CD4-positive, alpha-beta T cell treated with Interleukin-1 beta for 1 hour (primary cell): ENCODE measurements around the gene CNTD1.
"Not testable (repeated sequence)": the region's sequence is repeated elsewhere in the genome, so short reads cannot be mapped to it uniquely, and the experiment has no call there.

Experiments
- DNase-seq, 2 donors: peaks; one replicate each; pipeline ENCODE4 v3.0.0-alpha.2; 2020 to 2022

The CNTD1 gene

GRCh38 chr17:42846594-42847280 is 48.1 kb downstream of the CNTD1 start:
- DNase-seq = no peak

GRCh38 chr17:42848093-42848492 is 49.4 kb downstream of the CNTD1 start:
- no peak for DNase-seq

DNA sequence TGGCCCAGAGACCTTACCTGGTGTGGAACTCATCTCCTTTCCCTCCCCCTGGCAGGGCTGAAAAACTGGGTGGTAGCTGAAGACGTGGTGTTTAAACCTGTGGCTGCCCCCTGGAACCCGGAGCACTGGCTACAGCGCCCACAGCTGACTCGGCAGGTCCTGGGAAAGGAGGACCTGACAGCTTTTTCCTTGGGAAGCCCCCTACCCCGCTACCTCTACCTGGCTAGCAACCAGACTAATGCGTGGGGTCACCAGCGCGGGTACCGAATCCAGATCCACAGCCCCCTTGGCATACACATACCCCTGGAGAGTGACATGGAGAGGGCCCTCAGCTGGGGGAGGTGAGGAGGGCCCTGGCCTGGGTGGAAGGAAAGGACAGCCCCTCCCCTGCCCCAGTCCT is 50.4 kb downstream of the CNTD1 start:
- DNase-seq = no peak

DNA sequence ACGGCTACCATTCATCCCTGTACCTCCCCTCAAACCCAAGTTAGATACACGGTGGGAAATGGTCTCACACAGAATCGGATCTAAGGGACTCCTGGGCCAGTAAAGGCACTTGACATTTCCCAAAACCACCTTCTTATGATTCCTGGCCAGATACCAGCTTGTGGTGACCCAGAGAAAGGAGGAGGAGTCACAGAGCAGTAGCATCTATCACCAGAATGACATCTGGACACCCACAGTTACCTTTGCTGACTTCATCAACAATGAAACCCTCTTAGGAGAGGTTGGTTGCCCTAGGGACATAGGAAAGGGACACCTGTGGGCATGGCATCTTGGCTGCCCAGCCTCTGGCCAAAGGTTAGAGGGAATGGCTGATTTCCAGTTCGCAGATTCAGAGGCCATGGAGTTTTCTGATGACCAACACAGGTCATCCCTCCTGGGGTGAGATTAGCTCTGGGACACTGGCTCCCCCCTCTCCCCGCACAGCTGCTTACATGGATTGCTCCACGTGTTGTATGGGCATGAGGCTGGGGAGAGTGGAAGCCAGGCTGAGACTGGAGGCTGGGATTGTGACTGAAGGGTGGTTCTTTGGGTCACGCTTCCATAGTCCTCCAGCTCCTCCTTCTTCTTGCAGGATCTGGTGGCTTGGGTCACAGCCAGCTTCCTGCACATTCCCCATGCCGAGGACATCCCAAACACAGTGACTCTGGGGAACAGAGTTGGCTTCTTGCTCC is 51.0 kb downstream of the CNTD1 start:
- no peak for DNase-seq

GRCh38 chr17:42850954-42851353 is 52.3 kb downstream of the CNTD1 start, which contains the start of gene AOC3:
AOC3 (plus strand) TSS chr17:42851199; CDS start chr17:42851344, 145 bp downstream.
- DNase-seq = no peak

GRCh38 chr17:42851371-42852240 is 52.9 kb downstream of the CNTD1 start:
- DNase-seq = not testable (repeated sequence)

GRCh38 chr17:42852351-42852750 is 53.7 kb downstream of the CNTD1 start:
- DNase-seq = no peak

- no peak for DNase-seq
These were observed 54.3 kb downstream of the CNTD1 start for GRCh38 chr17:42853004-42853403.

- DNase-seq = no peak
These were observed 54.9 kb downstream of the CNTD1 start for GRCh38 chr17:42853597-42853967.

GRCh38 chr17:42853968-42854790 is 55.5 kb downstream of the CNTD1 start:
- DNase-seq = no peak

DNA sequence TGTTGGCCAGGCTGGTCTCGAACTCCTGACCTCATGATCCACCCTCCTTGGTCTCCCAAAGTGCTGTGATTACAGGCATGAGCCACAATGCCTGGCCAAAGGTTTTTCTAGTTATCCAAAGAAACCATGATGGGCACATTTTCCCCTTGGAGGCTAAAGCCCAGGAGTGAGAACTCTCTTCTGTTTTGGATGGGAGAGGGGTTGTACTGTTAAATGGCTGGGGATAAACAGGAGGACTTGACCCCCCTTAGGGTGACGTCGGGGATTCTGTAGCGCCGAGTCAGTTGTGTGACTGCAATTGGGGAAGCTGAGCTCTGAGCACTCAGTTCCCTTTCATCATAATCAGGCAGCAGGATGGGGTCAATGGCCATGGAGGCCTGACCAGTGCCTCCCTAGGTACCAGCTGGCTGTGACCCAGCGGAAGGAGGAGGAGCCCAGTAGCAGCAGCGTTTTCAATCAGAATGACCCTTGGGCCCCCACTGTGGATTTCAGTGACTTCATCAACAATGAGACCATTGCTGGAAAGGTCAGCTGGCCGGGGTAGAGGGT is 56.5 kb downstream of the CNTD1 start:
- peak in 1 of 2 donors; percentile 6 for DNase-seq

DNA sequence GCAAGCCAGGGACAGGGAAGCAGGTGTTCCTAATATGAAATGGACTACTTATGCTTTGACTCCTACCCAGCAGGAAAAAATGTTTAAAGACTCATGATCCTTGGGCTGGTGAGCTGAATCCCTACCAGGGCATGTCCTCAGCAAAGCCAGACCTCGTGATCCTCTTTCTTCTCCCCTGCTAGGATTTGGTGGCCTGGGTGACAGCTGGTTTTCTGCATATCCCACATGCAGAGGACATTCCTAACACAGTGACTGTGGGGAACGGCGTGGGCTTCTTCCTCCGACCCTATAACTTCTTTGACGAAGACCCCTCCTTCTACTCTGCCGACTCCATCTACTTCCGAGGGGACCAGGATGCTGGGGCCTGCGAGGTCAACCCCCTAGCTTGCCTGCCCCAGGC is 57.4 kb downstream of the CNTD1 start:
- DNase-seq = not testable (repeated sequence)

- DNase-seq = not testable (repeated sequence)
These were observed 57.9 kb downstream of the CNTD1 start for GRCh38 chr17:42856516-42856915.

DNA sequence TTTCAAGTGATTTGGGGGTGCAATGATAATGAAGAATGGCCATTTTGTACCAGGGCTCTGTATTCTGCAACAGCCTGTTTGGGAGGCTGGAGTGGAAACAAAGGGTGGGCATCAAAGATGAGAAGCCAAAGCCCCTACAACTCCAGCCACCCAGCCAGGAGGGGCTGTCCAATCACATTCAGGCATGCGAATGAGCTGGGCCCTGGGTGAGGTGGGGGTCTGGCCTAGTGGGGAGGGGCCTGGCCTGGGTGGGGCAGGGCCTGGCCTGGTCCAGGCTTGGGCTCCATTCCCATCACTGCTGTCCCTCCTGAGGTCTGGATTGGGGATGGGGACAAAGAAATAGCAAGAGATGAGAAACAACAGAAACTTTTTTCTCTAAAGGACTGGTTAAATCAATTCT is 58.7 kb downstream of the CNTD1 start:
- DNase-seq = no peak
